Hematopoietic multipotent progenitor cell treated with erythropoietin and hydrocortisone succinate and interleukin-3 and kit ligand, for 17 days (in vitro differentiated cells): Measurements from ENCODE around the gene HS2ST1.
"Not testable (repeated sequence)": the region's sequence is repeated elsewhere in the genome, so short reads cannot be mapped to it uniquely, and the experiment has no call there.

Source experiments
- DNase-seq: peaks from one replicate; pipeline ENCODE4 v3.0.0-alpha.2; 2015; ENCODE audit warnings: low spot score

Gene HS2ST1

GRCh38 chr1:86914601-86914997 is at the start of gene HS2ST1:
HS2ST1 (plus strand) TSS chr1:86914635.
- no peak for DNase-seq

DNA sequence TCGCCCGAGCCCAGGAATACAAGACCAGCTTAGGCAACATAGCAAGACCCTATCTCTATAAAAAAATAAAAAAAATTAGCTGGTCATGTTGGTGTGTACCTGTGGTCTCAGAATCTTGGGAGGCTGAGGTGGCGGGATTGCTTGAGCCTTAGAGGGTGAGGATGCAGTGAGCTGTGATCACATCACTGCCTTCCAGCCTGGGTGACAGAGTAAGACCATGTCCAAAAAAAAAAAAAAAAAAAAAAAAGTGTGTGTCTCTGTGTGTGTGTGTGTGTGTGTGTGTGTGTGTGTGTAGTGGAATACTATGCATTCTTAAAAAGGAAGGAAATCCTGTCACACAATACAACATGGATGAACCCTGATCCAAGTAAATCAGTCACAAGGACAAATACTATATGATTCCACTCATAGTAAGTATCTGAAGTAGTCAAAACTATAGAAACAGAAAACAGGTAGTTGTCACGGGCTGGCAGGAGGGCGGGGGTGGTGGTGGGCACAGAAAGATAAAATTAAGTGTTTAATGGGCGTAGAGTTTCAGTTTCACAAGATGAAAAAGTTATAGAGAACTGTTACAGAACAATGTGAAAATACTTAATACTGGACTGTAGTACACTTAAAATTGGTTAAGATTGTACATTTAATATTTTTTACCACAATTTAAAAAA is 48.3 kb upstream of the HS2ST1 start:
- DNase-seq, result no peak

DNA sequence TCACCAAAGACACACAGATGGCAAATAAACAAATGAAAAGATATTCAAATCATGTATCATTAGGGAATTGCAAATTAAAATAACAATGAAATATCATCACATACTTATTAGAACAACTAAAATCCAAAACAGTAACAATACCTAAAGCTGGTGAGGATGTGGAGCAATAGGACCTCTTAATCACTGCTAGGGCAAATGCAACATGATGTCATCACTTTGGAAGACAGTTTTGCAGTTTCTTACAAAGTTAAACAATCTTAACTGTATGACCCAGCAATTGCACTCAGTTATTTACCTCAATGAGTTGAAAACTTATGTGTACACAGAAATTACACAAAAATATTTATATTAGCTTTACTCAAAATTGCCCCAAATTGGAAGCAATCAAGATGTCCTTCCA is 47.8 kb upstream of the HS2ST1 start:
- DNase-seq, result no peak

DNA sequence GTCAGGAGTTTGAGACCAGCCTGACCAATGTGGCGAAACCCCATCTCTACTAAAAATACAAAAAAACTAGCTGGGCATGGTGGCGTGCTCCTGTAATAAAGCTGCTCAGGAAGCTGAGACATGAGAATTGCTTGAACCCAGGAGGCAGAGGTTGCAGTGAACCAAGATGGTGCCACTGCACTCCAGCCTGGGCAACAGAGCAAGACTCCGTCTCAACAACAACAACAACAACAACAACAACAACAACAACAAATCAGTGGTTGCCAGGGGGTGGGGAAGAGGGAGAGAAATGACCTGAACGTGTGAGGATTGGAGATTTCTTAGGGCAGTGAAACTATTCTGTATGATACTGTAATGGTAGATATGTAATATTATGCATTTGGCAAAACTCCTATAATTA is 47.2 kb upstream of the HS2ST1 start:
- not testable (repeated sequence) for DNase-seq

DNA sequence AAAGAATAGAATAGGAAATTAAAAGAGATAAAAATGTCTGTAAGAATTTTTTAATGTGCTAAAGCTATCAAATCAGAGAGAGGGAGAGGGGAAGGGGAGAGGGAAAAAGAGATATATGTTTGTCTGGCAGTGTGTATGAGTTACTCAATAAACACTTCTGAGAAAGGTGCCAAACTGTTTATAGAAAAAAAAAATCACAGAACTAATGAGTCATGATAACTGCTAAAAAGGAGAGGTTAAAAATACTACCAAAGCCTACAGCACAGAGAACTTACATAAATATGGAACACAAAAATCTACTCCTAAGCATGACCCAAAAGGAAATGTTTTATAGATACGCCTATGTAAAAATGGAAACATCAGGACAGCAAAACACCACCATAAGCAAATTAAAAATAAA is 46.0 kb upstream of the HS2ST1 start:
- DNase-seq, result no peak

GRCh38 chr1:86871001-86871400 is 43.4 kb upstream of the HS2ST1 start:
- no peak for DNase-seq

DNA sequence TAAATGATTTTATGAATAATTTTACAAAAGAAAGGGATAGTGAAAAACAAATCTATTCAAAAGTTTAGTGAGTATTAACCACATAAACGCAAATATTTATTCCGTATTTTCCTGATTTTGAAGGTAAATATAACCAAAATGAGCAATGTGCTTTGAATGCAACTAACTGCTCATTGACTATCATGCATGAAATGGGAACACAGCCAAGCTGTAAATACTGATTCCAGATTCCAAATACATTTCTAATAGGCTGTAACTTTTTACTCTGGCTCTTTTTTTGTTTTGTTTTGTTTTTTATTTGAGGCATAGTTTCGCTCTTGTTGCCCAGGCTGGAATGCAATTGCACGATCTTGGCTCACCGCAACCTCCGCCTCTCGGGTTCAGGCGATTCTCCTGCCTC is 42.3 kb upstream of the HS2ST1 start:
- DNase-seq, result no peak

DNA sequence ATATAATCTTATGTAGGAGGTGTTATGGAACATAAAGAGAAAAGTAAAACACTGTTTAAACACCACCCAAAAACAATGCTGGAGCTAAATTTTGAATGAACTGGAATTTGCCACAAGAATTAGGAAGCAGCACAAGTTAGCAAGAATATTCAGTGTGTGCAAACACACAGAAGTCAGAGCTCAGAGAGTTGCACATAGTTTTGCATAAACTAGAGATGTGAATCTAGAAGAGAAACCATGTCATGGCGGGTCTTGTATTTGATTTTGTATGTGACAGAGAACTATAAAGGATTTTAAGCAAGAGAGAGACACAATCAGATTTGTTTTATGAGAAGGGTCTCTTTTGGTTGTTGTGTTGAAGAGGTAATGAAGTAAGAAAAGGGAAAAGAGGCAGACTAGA is 38.7 kb upstream of the HS2ST1 start:
- DNase-seq, result no peak

DNA sequence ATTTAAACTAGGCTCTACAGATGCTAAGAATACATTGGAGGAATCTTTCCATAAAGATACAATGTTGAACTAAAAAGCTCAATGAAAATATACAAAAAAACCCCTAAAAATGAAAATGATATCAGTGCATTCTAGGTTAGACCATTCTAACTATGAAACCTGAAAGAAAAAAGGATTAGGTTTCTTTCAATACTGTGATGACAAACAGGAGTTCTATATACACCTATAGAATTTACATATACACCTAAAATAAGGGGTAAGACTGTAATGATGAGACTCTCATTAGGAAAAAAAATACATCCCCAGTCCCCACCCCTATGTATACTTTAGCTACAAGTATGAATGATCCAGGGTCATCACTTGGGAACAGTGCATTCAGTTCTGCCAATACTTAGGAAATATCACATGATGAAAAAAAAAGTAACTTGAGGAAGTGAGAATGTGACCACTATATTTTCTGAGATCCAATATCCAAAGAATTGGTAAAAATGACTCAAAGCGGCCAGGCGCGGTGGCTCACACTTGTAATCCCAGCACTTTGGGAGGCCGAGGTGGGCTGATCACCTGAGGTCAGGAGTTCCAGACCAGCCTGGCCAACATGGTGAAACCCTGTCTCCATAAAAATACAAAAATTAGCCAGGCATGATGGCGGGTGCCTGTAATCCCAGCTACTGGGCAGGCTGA is 26.8 kb upstream of the HS2ST1 start:
- no peak for DNase-seq

- no peak for DNase-seq
Measured at GRCh38 chr1:86888327-86888726, 26.1 kb upstream of the HS2ST1 start.

DNA sequence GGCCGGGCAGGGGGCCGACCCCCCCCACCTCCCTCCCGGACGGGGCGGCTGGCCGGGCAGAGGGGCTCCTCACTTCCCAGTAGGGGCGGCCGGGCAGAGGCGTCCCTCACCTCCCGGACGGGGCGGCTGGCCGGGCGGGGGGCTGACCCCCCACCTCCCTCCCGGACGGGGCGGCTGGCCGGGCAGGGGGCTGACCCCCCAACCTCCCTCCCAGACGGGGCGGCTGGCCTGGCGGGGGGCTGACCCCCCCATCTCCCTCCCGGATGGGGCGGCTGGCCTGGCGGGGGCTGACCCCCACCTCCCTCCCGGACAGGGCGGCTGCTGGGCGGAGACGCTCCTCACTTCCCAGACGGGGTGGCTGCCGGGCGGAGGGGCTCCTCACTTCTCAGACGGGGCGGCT is 15.0 kb upstream of the HS2ST1 start:
- not testable (repeated sequence) for DNase-seq

DNA sequence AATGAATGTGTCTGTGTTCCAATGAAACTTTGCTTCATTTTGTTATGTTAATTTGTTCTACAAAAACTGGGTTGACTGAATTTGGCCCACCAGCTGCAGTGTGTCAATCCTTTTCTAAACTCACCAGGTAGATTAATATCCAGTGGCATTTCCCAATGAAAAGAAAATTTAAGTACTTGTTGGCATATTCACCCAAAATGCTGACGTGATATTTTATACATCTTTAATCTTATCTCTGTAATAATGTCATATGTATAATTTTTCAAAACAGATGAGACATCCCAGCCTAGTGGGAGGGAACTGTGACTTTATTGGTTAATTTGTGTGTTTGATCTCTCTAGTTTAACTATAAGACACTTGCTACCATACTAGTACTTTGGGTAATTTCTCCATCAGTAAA is 8.6 kb upstream of the HS2ST1 start:
- no peak for DNase-seq

DNA sequence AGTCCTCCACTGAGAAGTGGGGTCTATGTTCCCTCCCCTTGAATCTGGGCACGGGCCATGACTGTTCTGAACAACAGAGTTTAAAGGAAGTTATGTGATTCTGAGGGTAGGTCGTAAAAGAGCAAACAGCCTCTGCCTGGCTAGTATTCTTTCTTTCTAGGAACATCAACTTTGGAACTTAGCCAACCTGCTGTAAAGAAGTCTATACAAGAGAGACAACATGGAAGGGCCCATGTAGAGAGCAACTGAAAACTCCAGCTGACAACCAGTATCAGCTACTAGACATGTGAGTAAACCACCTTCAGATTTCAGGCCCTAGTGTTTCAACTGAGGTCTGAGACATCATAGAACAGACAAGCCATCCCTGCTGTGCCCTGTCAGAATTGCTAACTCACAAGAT is 8.0 kb upstream of the HS2ST1 start:
- DNase-seq, result no peak

DNA sequence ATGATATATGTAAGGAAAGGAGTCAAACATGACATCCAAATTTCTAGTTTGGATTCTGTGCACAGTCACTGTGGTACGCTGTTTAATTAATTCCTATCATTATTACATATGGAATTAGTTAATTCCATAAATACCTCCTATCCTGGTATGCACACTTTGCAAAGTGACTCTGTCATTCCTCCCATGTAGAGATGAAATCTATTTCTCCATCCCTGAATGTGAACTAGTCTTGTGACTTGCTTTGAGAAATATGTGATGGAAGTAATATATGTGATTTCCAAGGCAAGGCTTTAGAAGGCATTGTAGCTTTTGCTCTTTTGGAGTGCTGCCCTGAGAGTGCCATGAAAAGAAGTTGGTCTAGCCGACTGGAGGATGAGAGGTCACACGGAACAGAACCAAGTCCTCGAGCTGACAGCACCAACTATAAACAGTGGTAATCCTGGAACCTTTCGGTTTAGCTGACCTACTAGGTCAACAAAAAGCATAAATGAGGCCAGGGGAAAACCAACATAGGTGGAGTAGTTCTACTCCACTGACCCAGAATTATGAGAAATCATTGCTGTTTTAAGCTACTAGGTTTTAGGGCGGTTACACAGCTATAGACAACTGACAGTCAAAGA is 2.0 kb upstream of the HS2ST1 start:
- no peak for DNase-seq

DNA sequence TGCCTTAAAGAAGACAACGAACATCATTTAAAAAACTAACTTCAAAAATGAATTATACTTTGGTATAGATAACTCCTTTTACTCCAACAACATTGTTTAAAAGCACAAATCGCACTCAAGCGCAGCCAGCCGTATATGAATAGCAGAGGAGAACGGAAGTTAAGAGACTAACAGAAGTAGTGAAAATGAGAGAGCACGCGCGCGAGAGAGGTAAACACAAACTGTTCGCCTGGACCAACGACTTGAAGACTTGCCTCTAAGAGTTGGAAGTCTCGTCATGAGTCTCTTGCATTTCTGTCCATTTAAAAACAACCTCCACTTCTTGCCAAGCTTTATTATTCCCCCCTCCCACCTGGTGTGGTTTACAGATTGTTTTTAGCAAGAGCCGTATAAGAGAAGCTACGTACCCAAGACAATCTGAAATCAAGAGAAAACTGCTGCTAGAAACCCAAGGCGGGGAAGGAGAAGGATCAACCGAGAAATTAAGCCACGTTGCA is 988 bp upstream of the HS2ST1 start:
- no peak for DNase-seq

GRCh38 chr1:86913896-86914600 is 387 bp upstream of the HS2ST1 start, which contains the start of gene SELENOF:
SELENOF (minus strand) TSS chr1:86914126; CDS start chr1:86914111, 15 bp downstream.
- peak; percentile 100 for DNase-seq

DNA sequence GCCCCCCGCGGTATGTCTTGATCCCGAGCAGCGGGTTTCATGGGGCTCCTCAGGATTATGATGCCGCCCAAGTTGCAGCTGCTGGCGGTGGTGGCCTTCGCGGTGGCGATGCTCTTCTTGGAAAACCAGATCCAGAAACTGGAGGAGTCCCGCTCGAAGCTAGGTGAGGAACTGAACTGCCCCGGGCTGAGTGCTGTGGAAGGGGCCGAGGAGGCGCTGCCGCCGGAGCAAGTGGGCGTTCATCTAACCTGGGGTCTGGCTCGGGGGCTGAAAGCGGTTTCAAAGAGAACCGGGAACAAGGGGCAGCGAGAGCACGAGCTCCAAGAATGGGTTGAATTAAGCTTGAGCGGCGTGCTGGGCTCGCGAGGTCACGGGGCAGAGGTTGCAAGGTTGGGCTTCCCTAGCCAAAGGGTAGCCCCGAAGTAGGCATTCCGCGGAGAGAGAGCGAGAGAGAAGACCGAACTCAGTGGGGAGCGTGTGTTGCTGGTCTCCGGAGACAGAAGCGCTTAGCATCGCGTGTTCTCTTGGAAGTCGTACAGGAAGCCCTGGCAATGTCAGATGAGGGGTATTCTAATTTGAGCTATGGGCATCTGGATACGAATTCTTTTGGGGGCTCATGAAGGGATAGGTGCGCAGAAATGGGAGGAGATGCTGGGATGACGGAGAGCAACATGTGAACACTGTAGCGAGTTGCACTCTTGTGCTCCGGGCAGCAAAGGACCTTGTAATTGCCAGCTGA is 732 bp downstream of the HS2ST1 start:
- peak; percentile 48 for DNase-seq

GRCh38 chr1:86915737-86916235 is 1.4 kb downstream of the HS2ST1 start:
- no peak for DNase-seq

DNA sequence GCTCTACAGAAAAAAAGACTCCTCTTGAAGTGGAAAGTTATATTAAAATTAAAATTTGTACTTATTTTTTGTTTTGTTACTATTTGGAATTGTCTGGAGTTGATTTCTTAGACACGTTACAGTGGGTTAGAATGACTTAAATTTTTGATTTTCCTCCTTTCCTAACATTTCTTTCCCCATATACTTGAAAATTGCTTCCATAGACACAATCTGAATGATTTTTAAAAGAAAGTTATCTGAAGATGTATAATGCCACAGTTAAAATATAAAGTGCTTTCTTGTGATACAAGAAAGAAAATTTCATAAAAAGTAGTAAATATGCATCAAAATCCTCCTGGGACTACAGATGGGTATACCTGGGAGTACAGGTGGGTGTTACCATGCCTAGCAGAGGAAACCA is 2.3 kb downstream of the HS2ST1 start:
- DNase-seq, result no peak

DNA sequence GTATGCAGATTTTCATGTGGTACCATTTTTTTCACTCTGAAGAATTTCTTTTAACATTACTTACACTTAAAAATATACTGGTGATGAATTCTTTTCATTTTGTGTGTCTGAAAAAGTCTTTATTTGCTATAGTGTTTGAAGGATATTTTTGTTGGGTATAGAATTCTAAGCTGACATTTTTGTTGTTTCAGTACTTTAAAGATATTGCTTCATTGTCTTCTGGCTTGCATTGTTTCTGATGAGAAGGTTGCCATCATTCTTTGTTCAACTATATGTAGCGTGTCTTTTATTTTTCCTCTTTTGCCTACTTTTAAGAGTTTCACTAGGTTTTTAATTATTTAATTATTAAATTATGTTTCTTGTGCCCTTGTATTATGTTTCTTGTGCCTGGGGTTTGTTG is 8.0 kb downstream of the HS2ST1 start:
- DNase-seq, result no peak

DNA sequence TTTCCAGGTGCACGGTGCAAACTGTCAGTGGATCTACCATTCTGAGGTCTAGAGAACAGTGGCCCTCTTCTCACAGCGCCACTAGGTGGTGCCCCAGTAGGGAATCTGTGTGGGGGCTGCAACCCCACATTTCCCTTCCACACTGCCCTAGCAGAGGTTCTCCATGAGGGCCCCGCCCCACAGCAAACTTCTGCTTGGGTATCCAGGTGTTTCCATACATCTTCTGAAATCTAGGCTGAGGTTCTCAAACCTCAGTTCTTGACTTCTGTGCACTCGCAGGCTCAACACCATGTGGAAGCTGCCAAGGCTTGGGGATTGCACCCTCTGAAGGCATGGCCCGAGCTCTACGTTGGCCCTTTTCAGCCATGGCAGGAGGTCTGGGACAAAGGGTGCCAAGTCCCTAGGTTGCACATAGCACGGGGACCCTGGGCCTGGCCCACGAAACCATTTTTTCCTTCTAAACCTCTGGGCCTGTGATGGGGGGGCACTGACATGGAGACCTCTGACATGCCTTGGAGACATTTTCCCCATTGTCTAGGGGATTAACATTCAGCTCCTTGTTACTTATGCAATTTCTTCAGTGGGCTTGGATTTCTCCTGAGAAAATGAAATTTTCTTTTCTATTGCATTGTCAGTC is 10.0 kb downstream of the HS2ST1 start:
- DNase-seq, result no peak
